GM21447 (cell line): ENCODE measurements around the gene UBE2I.
A peak's percentile ranks its signal among the peaks of the same experiment; 100 is the strongest.
"Not testable (repeated sequence)": the region's sequence is repeated elsewhere in the genome, so short reads cannot be mapped to it uniquely, and the experiment has no call there.

Source experiments
- ATAC-seq: cut with Tn5 transposase; IDR thresholded peaks from one replicate; pipeline ENCODE4 v1.9.1; 2021; ENCODE audit not compliant: unreplicated experiment

UBE2I gene

GRCh38 chr16:1328136-1328535, 18.7 kb downstream of the UBE2I start:
- ATAC-seq = not testable (repeated sequence)

GRCh38 chr16:1328961-1329360, 19.5 kb downstream of the UBE2I start:
- not testable (repeated sequence) for ATAC-seq

- no peak for ATAC-seq
Measured at GRCh38 chr16:1330260-1330914, 21.0 kb downstream of the UBE2I start.

GRCh38 chr16:1330931-1331711, 21.7 kb downstream of the UBE2I start:
- no peak for ATAC-seq

GRCh38 chr16:1331712-1332617, 22.5 kb downstream of the UBE2I start:
- ATAC-seq = peak; percentile 69

- ATAC-seq = no peak
Measured at GRCh38 chr16:1332618-1333148, 23.2 kb downstream of the UBE2I start.

GRCh38 chr16:1333149-1333812, 23.8 kb downstream of the UBE2I start, which contains the start of gene BAIAP3:
TSS of gene BAIAP3 (plus strand) at chr16:1333645. CDS start at chr16:1338550, 4,905 bp downstream.
- ATAC-seq = no peak

- no peak for ATAC-seq
Measured at GRCh38 chr16:1333854-1334700, 24.6 kb downstream of the UBE2I start.

GRCh38 chr16:1334739-1335138, 25.3 kb downstream of the UBE2I start:
- no peak for ATAC-seq

GRCh38 chr16:1335211-1335971, 26.0 kb downstream of the UBE2I start:
- no peak for ATAC-seq

GRCh38 chr16:1335996-1336395, 26.6 kb downstream of the UBE2I start:
- ATAC-seq = no peak

GRCh38 chr16:1336619-1337018, 27.2 kb downstream of the UBE2I start:
- ATAC-seq = no peak

- ATAC-seq = no peak
Measured at GRCh38 chr16:1337486-1337885, 28.1 kb downstream of the UBE2I start.

- ATAC-seq = no peak
Measured at GRCh38 chr16:1338119-1338730, 28.8 kb downstream of the UBE2I start.

- no peak for ATAC-seq
Measured at GRCh38 chr16:1338855-1339675, 29.6 kb downstream of the UBE2I start.

GRCh38 chr16:1340730-1341494, 31.5 kb downstream of the UBE2I start:
- ATAC-seq = no peak
